ENCODE results near the gene TLK2.
"Not testable (repeated sequence)": the region's sequence is repeated elsewhere in the genome, so short reads cannot be mapped to it uniquely, and the experiment has no call there.

TLK2 gene

DNA sequence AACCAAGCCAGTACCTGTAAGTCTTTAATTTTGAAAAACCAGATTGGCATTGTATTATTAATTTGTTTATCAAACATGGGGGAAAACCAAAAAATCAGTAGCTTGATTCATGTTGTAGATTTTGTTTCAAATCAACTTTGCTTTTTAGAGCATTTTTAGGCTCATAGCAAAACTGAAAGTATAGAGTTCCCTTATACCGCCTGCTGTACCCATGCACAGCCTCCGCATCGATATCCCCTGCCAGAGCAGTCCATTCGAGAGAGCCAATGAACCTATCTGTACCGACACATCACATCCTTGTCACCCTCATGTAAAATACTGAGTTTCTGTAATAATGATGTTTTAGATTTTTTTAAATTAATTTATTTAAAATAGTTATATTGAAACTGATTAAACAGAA, 132.7 kb downstream of the TLK2 start:
- DNase-seq: peak; percentile 19

GRCh38 chr17:62611728-62612127, 133.1 kb downstream of the TLK2 start:
- DNase-seq: peak; percentile 8

GRCh38 chr17:62612289-62612688, 133.7 kb downstream of the TLK2 start:
- not testable (repeated sequence) for DNase-seq

GRCh38 chr17:62613095-62613494, 134.5 kb downstream of the TLK2 start:
- DNase-seq: not testable (repeated sequence)

GRCh38 chr17:62614142-62614541, 135.5 kb downstream of the TLK2 start:
- no peak for DNase-seq

- DNase-seq: no peak
Observed at GRCh38 chr17:62615503-62615902, 136.9 kb downstream of the TLK2 start.

DNA sequence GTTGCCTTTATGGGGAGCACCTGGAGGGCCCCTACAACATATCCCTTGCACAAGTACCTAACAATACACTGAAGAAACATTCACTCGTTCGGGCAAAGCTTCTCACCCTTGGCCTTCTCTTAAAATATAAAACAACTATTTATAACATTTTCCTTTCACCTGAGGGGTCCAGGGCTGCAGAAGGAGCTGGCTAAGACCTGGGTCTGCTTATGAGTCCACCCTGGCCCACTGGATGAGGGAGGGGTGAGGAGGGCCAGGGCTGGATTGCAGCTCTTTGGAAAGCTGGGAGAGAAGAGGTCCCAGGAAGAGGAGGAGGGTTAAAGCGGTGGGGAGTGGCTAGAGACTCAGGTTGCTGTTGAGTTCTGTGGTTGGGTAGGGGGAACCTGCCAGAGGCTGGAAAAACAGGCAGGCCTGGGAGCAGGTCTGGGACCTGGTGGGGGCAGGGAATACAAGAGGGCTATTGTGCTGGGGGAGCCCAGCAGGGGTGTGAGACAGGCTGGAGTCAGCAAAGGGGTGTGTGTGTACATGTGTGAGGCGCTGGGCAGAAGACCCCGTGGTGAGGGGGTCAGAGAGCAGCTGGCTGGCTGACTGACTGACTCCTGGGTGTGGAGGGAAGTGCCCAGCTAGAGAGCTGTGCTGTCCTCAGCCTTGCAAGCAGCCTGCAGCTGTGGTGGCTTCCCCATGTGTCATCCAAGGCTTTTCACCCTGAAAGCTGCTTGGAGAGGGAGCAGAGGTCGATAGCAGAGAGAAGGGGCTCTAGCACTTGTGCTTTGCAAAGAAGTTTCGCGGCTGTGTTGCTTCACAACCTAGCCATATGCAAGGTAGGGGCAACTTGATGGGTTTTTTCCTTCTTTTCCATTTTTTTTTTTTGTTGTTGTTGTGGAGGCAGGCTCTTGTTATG, 138.6 kb downstream of the TLK2 start:
- DNase-seq: no peak

DNA sequence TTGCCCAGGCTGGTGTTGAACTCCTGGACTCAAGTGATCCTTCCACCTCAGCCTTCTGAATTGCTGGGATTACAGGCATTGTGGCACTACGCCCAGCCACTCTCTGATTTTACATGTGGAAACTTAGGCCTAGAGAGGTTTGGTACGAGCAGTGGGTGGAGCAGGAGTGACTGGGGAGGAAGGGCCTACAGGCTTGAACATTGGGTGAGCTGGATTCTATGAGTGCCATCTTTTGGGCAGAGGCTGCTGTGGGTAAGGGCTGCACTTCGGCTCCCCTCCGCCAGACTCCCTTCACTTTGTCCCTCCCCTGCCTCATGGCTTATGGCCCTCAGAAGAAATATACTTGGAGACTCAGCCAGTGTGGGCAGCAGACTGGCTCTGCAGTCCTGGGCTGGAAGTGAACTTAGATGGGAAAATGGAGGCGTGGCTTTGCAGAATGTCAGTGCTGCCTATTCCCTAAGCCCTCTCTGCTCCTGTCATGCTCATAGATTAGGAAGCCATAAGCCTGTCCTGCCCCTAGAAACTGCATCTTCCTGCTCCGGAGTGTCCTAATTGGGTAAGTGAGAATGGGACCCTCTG, 139.4 kb downstream of the TLK2 start:
- DNase-seq: no peak

GRCh38 chr17:62618647-62619416, 140.2 kb downstream of the TLK2 start:
- no peak for DNase-seq

DNA sequence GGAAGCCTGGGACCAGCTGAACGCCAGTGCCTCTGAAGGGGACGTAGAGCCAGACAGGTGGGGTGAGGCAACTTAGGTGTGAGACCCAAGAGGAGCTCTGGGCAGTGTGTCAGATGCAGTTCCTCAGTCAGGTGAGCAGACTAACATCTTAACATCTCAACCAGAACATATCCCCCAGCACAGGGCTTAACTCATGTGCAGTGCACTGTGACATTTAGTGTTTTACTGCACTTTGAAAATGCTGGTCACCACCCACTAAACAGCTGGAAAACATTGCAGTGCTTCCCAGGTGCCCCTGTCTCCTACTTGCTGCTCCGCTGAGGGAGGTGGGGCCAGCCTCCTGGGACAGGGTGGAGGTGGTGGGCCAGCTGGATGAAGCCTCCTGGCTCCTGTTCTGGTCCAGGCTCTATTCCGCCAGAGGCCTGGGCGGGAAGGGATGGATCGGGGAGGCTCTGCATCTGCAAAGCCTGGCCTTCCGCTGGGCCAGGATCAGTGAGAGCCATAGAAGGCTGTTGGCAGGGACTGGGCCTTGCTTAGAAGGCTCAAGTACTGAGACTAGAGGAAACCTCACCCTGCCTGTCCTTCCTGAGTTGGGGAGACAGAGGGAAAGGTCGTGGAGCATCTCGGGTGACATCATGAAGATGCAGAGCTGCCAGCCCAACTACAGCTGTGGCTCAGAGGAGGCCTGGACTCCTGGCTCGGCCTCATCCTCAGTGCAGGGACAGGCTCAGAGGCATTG, 141.0 kb downstream of the TLK2 start:
- no peak for DNase-seq

DNA sequence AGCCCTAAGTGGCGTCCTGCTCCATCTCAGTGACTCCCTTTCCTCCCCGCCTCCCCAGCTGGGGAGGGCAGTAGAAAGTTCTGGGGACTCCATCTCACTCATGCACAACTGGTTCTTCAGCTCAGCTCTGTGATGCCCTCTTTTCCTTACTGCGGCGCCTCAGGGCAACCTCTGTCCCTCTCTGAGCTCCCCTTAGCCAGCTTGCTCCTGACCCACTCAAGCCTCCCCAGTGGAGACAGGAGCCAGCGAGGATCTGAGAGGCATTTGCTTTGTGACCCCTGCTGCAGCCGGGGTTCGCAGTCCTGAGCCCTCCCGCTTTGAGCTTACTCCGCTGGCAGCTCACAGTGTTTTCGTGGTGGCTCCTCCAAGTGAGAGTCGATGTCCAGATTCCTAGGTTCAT, 142.6 kb downstream of the TLK2 start:
- no peak for DNase-seq

- DNase-seq: no peak
Observed at GRCh38 chr17:62625184-62625869, 146.7 kb downstream of the TLK2 start.

DNA sequence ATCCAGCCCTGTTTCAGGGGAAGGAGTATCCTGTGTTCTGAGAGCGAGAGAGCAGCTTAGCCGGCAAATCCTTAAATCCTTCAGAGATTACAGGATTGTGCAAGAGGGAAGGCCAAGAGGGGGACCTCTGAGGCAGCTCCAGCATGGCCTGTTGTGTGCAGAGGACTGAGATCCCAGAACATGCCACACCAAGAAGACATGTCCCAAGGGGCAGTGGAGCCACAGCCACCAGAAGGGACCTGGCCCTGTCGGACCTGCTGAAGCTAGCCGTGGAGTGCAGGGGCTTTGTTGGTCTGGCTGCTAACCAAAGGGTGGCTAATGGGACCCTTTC, 147.2 kb downstream of the TLK2 start:
- DNase-seq: no peak

DNA sequence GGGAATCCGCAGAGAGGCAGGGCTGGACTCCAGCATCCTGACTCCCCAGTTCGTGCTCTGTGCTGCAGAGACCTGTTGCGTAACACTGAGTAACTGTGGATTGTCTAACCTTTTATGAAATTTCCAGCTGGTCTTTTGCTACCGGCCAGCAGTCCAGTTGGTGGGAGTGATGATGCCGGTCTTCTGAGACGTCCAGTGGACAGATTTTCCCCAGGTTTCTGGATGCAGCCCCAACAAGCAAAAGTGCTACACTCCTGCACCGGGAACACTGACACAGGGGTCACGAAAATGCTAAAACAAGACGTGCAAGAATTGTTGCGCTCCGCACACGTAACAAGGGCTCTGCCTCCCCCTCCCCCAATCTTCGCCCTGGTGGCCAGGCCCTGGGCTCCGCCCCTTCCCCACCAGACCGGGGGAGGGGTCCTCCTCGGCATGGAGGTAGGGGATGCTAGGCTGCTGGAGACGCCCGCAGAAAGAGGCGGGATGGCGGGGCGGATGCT, 148.1 kb downstream of the TLK2 start:
- no peak for DNase-seq

DNA sequence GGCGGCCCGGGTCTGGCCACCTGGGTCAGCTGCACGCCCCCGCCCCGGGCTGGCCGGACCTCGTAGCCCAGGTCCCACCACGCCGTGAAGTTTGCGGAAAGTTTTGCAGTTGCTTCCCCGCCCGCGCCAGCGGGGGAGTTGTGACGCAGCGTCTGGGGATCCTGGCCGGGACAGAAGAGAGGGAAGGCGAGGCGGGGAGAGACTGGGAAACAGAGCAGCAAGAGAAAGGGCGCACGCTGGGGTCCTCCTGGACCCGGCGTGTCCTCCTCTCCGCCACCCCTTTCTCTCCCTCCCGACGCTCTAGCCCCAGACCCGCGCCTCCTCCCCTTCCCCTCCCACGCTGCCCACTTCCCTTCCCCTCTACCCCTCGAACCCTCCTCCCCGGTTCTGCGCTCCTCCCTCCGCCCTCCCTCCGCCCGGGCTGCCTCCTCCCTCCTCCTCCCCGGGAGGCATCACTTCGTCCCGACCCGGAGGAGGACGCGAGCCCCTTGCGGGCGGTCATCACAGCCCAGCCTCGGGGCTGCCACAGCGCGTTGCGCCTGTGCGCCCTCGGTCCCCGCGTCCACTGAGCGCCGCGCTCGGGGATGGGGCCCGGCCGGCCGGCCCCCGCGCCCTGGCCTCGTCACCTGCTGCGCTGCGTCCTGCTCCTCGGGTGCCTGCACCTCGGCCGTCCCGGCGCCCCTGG, 148.7 kb downstream of the TLK2 start, which contains the start of gene MRC2:
Gene MRC2, plus strand, starts transcription at position 452 of the 685 bp plus-strand sequence. Its CDS starts 133 bp downstream, at position 585.
- peak; percentile 19 for DNase-seq

DNA sequence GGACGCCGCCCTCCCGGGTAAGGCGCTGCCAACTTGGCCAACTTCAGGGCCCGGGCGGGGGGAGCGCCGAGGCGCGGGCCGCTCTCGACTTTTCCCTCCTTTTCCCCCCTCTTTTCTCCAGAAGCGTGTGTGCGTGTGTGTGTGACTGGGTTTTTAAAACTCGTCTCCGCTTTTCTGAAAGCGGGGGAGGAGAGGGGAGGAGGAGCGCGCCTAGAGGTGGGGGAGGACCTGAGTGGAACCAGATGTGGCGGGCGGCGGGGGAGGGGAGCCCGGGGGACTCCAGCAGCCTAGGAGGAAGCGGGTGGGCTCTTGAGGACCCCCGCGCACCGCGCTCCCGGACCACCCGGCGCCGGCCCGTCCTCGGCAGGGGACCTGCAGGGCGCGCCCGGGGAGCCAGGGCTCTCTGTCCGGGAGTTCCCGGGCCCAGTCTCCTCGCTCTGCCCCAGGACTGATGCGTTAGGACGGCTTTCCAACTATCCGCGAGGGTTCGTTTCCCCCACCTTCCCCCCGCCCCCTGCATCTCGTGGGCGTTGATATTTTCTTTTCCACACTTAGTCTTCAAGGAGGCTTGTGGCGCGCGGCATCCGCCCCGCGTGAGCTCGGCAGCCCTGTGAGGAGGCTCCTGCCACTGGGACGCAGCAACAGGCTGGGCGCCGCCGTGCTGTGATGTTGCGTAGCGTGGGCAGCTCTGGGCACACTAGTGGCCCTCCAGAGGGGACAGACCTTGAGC, 149.4 kb downstream of the TLK2 start:
- DNase-seq: no peak

- no peak for DNase-seq
Observed at GRCh38 chr17:62628831-62629555, 150.4 kb downstream of the TLK2 start.

- DNase-seq: no peak
Observed at GRCh38 chr17:62629556-62630364, 151.1 kb downstream of the TLK2 start.
